Measurements from ENCODE around the gene LILRB2. TPM values are rescaled to one million over a fixed set of nuclear protein-coding genes. Genes with fewer than 3 reads are reported as not detected.
"Not testable (repeated sequence)": the region's sequence is repeated elsewhere in the genome, so short reads cannot be mapped to it uniquely, and the experiment has no call there.

The LILRB2 gene
- total RNA-seq, 1 donor from 2014 or later, result not detected

GRCh38 chr19:54305141-54305540 lies 24.2 kb upstream of the LILRB2 start:
- DNase-seq (ENCODE audit: low read depth in 2 of 2), result no peak

DNA sequence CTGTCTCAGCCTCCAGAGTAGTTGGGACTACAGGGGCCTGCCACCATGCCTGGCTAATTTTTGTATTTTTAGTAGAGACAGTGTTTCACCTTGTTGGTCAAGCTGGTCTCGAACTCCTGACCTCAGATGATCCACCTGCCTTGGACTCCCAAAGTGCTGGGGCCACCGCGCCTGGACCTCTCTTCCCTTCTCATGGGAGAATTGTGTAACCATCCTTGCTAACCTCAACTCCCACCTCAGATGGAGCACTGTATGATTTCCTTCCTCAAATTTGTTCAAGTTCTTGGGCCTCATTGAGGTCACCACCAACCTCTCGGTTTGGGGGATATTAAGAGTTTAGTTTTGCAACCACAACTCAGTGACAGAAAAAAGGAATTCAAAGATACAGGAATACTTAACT lies 21.3 kb upstream of the LILRB2 start:
- no peak for DNase-seq (ENCODE audit: low read depth in 2 of 2)

DNA sequence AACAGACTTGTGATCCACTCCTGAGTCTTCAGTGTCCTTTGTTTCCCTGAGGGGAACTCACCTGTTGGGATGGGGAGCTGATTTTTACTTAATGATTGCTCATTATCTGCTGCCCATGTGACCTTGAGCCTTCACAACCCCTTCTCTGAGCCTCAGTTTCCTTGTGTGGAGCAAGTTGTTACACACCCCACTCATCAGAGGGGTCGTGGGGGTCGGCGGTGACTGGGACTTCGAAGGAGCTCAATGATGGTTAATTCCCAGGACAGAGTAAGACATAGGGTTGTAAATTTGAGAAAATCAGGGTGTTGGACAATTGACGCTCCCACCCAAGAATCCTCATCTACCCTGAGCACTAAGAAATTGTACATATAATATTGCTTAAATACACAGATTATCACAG lies 18.6 kb upstream of the LILRB2 start:
- no peak for DNase-seq (ENCODE audit: low read depth in 2 of 2)

- DNase-seq (ENCODE audit: low read depth in 2 of 2), result no peak
Observed at GRCh38 chr19:54299126-54299498, 18.2 kb upstream of the LILRB2 start.

- no peak for DNase-seq (ENCODE audit: low read depth in 2 of 2)
Observed at GRCh38 chr19:54298357-54299125, 17.6 kb upstream of the LILRB2 start.

DNA sequence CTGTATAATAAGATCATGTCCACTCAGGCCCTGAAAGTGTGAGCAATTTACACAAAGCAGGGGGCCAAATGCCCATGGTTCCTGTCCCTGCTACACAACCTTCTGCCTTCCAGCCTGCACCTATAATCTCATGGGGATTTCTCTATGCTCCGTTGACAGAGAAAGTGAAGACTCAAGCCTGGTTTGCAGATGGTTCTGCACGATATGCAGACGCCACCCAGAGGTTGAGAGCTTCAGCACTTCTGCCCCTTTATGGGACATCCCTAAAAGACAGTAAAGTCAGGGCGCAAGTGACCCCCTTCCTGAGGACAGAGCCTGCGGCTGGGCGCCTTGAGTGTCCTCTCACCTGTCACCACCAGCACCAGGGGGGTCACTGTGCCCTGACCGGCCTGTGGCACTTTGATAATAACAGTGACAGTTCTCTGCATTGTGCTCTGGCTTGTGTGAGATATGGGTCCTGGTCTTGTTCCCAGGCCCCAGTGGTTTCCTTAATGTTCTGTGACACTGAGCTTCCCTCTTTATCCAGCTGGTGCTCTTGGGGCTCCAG lies 16.9 kb upstream of the LILRB2 start:
- no peak for DNase-seq (ENCODE audit: low read depth in 2 of 2)

GRCh38 chr19:54294539-54294938 lies 13.6 kb upstream of the LILRB2 start:
- no peak for DNase-seq (ENCODE audit: low read depth in 2 of 2)

- DNase-seq (ENCODE audit: low read depth in 2 of 2), result not testable (repeated sequence)
Observed at GRCh38 chr19:54289160-54289559, 8.2 kb upstream of the LILRB2 start.

- DNase-seq (ENCODE audit: low read depth in 2 of 2), result no peak
Observed at GRCh38 chr19:54287456-54287855, 6.5 kb upstream of the LILRB2 start.

- DNase-seq (ENCODE audit: low read depth in 2 of 2), result not testable (repeated sequence)
Observed at GRCh38 chr19:54286283-54286682, 5.4 kb upstream of the LILRB2 start.

GRCh38 chr19:54285427-54286056 lies 4.6 kb upstream of the LILRB2 start:
- DNase-seq (ENCODE audit: low read depth in 2 of 2), result not testable (repeated sequence)

GRCh38 chr19:54282686-54283470 lies 2.0 kb upstream of the LILRB2 start:
- DNase-seq (ENCODE audit: low read depth in 2 of 2), result no peak

DNA sequence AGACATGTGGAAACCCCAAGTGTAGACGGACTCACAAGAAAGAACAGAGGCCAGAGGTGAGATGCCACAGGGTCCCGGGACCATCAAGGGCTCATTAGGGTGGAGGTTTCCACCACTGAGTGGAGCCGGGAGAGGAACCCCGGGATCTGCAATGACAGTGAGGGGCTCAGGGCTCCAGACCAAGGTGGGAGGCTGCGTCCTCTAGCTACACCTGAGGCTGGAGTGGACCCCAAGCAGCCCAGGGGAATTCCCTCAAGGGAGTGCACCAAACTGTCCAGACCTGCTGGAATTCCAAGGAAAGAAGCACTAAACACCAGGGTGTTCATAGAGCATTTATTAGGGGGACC lies 792 bp upstream of the LILRB2 start:
- not testable (repeated sequence) for DNase-seq (ENCODE audit: low read depth in 2 of 2)

- not testable (repeated sequence) for DNase-seq (ENCODE audit: low read depth in 2 of 2)
Observed at GRCh38 chr19:54280441-54280840, 469 bp downstream of the LILRB2 start.

DNA sequence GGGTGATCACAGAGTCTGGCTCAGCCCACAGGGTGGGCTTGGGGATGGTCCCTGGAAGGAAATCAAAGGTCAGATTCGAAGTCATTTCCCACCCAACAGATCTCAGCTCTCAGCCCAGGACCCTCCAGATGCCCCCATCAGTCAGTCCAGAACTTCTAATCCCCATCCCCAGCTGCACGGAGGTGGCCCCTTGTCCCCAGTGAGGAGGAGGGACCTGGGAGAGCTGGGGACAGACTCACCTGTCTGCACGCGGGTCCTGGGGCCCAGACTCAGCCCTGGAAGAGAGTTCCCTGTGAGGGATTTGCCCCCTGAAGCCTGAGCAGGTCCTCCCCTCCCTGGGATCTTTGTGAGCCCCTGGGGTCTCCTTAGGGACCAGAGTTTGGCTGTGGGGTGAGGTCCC lies 885 bp downstream of the LILRB2 start:
- not testable (repeated sequence) for DNase-seq (ENCODE audit: low read depth in 2 of 2)

DNA sequence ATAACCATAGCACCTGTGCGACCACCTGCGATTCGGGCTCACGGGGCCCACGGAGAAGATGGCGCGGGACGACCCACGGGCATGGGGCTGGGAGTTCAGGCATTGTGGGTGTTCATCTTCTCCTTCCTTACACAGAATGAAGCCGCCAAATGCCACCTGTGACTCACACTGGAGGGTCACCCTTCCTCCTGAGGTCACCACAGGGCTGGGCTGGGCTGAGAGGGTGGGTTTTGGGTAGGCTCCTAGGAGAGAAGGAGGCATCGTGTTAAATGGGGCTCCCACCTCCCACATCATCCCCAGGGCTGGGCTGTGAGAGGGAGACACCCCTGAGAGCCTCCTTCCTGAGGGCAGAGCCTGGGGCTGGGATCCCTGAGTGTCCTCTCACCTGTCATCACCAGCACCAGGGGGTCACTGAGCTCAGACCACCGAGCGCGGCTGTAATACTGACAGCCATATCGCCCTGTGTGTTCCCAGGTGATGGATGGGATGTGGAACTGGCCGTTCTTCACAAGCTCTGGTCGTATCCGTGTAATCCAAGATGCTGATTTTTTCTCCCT lies 1.4 kb downstream of the LILRB2 start:
- no peak for DNase-seq (ENCODE audit: low read depth in 2 of 2)

DNA sequence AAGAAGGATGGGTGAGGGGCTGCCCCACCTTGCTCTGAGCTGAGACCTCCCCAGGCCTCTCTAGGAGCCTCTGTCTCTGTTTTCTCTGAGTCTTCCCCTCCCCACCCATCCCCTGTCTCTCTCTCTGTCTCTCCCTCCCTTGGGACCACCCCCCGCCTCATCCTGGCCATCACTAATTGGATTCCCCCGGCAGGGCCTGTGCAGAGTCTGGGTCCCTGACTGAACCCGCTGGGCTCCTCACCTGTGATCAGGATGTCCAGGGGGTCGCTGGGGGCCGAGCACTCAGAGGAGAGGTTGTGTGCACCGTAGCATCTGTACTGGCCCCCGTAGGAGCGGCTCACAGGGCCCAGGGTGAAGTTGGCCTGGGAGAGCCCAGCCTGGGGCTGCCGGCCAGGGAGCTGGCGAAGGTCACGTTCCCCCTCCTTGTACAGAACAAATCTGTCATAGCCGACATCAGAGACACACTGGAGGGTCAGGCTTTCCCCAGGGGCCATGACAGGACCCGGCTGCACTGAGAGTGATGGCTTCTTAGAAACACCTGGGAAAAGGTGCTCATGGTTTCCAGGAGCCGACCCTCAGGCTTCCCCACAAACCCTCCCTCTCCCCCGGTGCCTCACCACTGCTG lies 2.2 kb downstream of the LILRB2 start:
- DNase-seq (ENCODE audit: low read depth in 2 of 2), result not testable (repeated sequence)

DNA sequence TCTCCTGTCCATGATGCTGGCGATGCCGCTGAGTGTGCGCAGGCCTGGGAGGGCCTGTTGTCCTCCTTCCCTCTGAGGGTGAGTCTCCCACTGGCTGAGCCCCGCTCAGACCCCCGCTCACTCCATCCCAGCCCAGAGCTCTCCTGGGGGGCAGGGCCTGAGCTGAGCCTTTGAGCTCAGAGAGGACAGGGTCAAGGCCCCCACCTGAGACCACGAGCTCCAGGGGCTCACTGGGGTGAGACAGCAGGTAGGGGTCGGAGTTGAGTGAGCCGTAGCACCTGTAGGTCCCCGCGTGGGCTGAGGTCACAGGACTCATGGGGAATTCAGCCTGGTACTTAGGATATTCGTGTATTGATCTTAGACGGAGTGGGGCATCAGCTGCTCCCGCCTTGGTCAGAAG lies 2.9 kb downstream of the LILRB2 start:
- not testable (repeated sequence) for DNase-seq (ENCODE audit: low read depth in 2 of 2)

DNA sequence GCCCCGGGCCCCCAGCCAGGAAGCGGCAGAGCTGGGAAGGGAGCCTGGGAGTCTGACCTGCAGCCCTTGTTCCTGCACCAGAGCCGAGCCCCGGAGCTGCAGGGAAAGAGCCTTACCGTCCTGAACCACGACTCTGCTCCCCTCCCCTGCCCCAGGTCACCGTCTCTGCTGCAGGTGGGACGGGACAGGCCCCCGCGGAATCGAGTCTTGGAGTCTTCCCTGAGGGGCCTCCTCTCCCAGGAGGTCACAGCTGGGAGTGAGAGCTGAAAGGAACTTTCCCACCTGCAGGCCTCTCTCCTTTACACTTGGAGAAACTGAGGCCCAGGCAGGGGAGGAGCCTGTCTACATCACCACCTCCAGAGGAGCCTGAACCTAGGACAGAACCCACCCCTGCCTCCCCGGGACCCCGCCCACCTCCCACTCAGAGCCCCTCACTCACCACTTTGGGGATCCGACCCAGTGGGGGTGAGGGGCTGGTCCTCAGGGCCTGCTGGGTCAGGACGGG lies 3.7 kb downstream of the LILRB2 start:
- not testable (repeated sequence) for DNase-seq (ENCODE audit: low read depth in 2 of 2)

DNA sequence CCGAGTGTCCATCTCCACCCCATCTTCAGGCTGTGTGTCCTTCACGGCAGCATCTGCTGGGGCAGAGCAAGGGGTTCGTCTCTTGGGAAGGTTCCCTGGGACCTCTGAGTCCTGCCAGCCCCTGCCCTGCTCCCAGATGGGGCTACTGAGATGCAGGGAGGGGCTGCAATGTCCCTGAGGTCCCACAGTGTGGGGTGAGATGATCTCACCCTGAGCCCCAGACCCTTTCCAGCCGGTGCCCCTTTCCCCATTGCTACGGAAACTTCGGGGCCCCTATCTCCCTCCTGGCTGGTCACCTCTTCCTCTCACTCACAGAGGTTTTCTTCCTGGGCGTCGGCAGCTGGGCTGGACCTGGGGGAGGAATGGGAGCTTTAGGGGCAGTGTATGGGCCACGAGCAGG lies 5.0 kb downstream of the LILRB2 start:
- DNase-seq (ENCODE audit: low read depth in 2 of 2), result no peak

DNA sequence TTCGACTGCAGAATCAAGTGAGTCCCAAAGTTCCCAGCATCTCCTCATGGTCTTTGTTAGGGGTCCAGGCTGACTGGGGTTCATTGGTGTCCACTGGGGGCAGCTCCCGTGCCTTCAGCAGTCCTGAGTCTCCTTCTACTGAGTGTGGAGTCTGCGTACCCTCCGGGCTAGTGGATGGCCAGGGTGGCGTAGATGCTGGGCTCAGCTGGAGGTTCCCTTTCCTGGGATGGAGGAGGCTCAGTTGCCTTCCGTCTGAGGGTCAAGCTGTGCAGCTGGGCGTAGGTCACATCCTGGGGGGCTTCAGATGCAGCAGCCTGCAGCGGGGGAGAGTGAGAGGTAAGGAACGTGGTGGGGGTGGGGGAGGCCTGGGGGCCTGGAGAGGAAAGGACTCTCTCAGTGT lies 6.4 kb downstream of the LILRB2 start:
- not testable (repeated sequence) for DNase-seq (ENCODE audit: low read depth in 2 of 2)
